ENCODE results near the gene NKD1.

Gene NKD1

GRCh38 chr16:50641818-50642187 lies 93.6 kb downstream of the NKD1 start:
- DNase-seq (ENCODE audit: extremely low read depth in 1 of 2, low read depth in 1 of 2), result no peak

- DNase-seq (ENCODE audit: extremely low read depth in 1 of 2, low read depth in 1 of 2), result no peak
These were observed 94.2 kb downstream of the NKD1 start for GRCh38 chr16:50642349-50642748.

GRCh38 chr16:50643192-50643591 lies 95.0 kb downstream of the NKD1 start:
- no peak for DNase-seq (ENCODE audit: extremely low read depth in 1 of 2, low read depth in 1 of 2)

GRCh38 chr16:50644245-50644644 lies 96.0 kb downstream of the NKD1 start:
- DNase-seq (ENCODE audit: extremely low read depth in 1 of 2, low read depth in 1 of 2), result no peak

- DNase-seq (ENCODE audit: extremely low read depth in 1 of 2, low read depth in 1 of 2), result peak in 1 of 2 donors; percentile 16
These were observed 96.5 kb downstream of the NKD1 start for GRCh38 chr16:50644729-50645128.

GRCh38 chr16:50645563-50646220 lies 97.5 kb downstream of the NKD1 start:
- DNase-seq (ENCODE audit: extremely low read depth in 1 of 2, low read depth in 1 of 2), result no peak

GRCh38 chr16:50646345-50646744 lies 98.1 kb downstream of the NKD1 start:
- no peak for DNase-seq (ENCODE audit: extremely low read depth in 1 of 2, low read depth in 1 of 2)

GRCh38 chr16:50651835-50652438 lies 103.7 kb downstream of the NKD1 start:
- DNase-seq (ENCODE audit: extremely low read depth in 1 of 2, low read depth in 1 of 2), result no peak

- DNase-seq (ENCODE audit: extremely low read depth in 1 of 2, low read depth in 1 of 2), result no peak
These were observed 104.7 kb downstream of the NKD1 start for GRCh38 chr16:50652836-50653425.

GRCh38 chr16:50653633-50654519 lies 105.7 kb downstream of the NKD1 start:
- DNase-seq (ENCODE audit: extremely low read depth in 1 of 2, low read depth in 1 of 2), result no peak

- no peak for DNase-seq (ENCODE audit: extremely low read depth in 1 of 2, low read depth in 1 of 2)
These were observed 107.4 kb downstream of the NKD1 start for GRCh38 chr16:50655558-50656055.

GRCh38 chr16:50657241-50657640 lies 109.0 kb downstream of the NKD1 start:
- DNase-seq (ENCODE audit: extremely low read depth in 1 of 2, low read depth in 1 of 2), result no peak

GRCh38 chr16:50659806-50660205 lies 111.6 kb downstream of the NKD1 start:
- DNase-seq (ENCODE audit: extremely low read depth in 1 of 2, low read depth in 1 of 2), result no peak

- no peak for DNase-seq (ENCODE audit: extremely low read depth in 1 of 2, low read depth in 1 of 2)
These were observed 114.2 kb downstream of the NKD1 start for GRCh38 chr16:50662306-50662940.

- no peak for DNase-seq (ENCODE audit: extremely low read depth in 1 of 2, low read depth in 1 of 2)
These were observed 116.1 kb downstream of the NKD1 start for GRCh38 chr16:50664270-50664669.

- DNase-seq (ENCODE audit: extremely low read depth in 1 of 2, low read depth in 1 of 2), result peak; percentile 57 to 79
These were observed 117.1 kb downstream of the NKD1 start for GRCh38 chr16:50665128-50665878.

GRCh38 chr16:50666658-50667496 lies 118.7 kb downstream of the NKD1 start:
- peak in 1 of 2 donors; percentile 19 for DNase-seq (ENCODE audit: extremely low read depth in 1 of 2, low read depth in 1 of 2)

GRCh38 chr16:50667497-50668367 lies 119.5 kb downstream of the NKD1 start:
- DNase-seq (ENCODE audit: extremely low read depth in 1 of 2, low read depth in 1 of 2), result no peak

Measured in activated CD8-positive, alpha-beta memory T cell treated with anti-CD3 and anti-CD28 coated beads for 1 hour (primary cell).